Caco-2 (cell line): ENCODE data around the gene NKD1. TPM values are rescaled to one million over a fixed set of nuclear protein-coding genes. Genes with fewer than 3 reads are reported as not detected.
A peak's percentile ranks its signal among the peaks of the same experiment; 100 is the strongest.

Experiments
- BruUV-seq: library from RNA; stranded (reverse); fragments of 400-500 nt; replicated peaks from 2 replicates; lab custom pipeline; 2021; lab: Mats Ljungman, UMichigan
- CTCF ChIA-PET: fragments of 300-600 bp; sonication (Branson Sonifier 250); formaldehyde crosslinking; loops from one replicate; lab custom pipeline; 2022; ENCODE audit warnings: antibody characterized with exemption; lab: Charles Lee
- POLR2A ChIA-PET: fragments of 300-600 bp; sonication (Branson Sonifier 250); formaldehyde crosslinking; loops from one replicate; lab custom pipeline; 2022; ENCODE audit warnings: antibody characterized with exemption; lab: Charles Lee
- DNase-seq, 2 experiments: peaks; one replicate each; pipeline versions ENCODE4 v3.0.0 to v3.0.0-alpha.2; 2020 to 2022
- H3K27me3 ChIP-seq: replicated peaks from 2 replicates; pipeline ENCODE4 v1.6.0; 2011; ENCODE audit warnings: low read length; ENCODE audit not compliant: control insufficient read depth, insufficient read depth
- H3K36me3 ChIP-seq: 2 replicates; pipeline ENCODE4 v1.5.1; 2011; ENCODE audit warnings: low read length; ENCODE audit not compliant: control insufficient read depth, insufficient read depth
- H3K4me1 ChIP-seq: fragments of 250-450 bp; sonication (Bioruptor Pico); 2 replicates; pipeline ENCODE4 v1.5.1; 2020; ENCODE audit warnings: mild to moderate bottlenecking
- H3K4me3 ChIP-seq: 2 replicates; pipeline ENCODE4 v1.5.1; 2011; ENCODE audit warnings: low read depth, mild to moderate bottlenecking, control low read depth, low read length
- H3K9me3 ChIP-seq: fragments of 250-450 bp; sonication (Bioruptor Pico); 2 replicates; pipeline ENCODE4 v1.5.1; 2020; ENCODE audit warnings: mild to moderate bottlenecking, moderate library complexity
- H3K27ac Mint-ChIP-seq: one replicate; pipeline ENCODE4 v1.8.0; 2022; ENCODE audit warnings: mixed read lengths; ENCODE audit not compliant: unreplicated experiment
- H3K27me3 Mint-ChIP-seq: one replicate; pipeline ENCODE4 v1.8.0; 2022; ENCODE audit warnings: mixed read lengths; ENCODE audit not compliant: insufficient read depth, unreplicated experiment
- H3K36me3 Mint-ChIP-seq: one replicate; pipeline ENCODE4 v1.8.0; 2022; ENCODE audit warnings: mild to moderate bottlenecking, mixed read lengths; ENCODE audit not compliant: insufficient read depth, unreplicated experiment
- H3K4me1 Mint-ChIP-seq: one replicate; pipeline ENCODE4 v1.8.0; 2022; ENCODE audit warnings: low read depth, mixed read lengths; ENCODE audit not compliant: unreplicated experiment
- H3K4me3 Mint-ChIP-seq: one replicate; pipeline ENCODE4 v1.8.0; 2022; ENCODE audit warnings: mild to moderate bottlenecking, moderate library complexity, mixed read lengths; ENCODE audit not compliant: unreplicated experiment
- H3K9me3 Mint-ChIP-seq: one replicate; pipeline ENCODE4 v1.8.0; 2022; ENCODE audit warnings: mixed read lengths; ENCODE audit not compliant: unreplicated experiment
- CTCF ChIP-seq, 2 experiments: fragments of 200-600 bp in 1 of 2; IDR thresholded peaks; 1 replicate in 1 of 2; 2 replicates in 1 of 2; pipeline versions ENCODE4 v1.5.1 to v1.8.0; 2011 to 2022; ENCODE audit warnings: antibody characterized with exemption in 1 of 2, control low read depth in 1 of 2, inconsistent platforms in 1 of 2, low read depth in 1 of 2, low read length in 1 of 2, mild to moderate bottlenecking in 1 of 2, moderate library complexity in 1 of 2; ENCODE audit not compliant: insufficient read depth in 1 of 2, severe bottlenecking in 1 of 2, unreplicated experiment in 1 of 2
- intact Hi-C: fragments of 100-400 bp; cut with micrococcal nuclease; formaldehyde crosslinking; loops from one replicate; pipeline ENCODE4 v1.10.0; 2022; ENCODE audit not compliant: unreplicated experiment
- total RNA-seq: library from RNA; stranded (reverse); gene quantifications from 2 replicates; pipeline ENCODE4 v1.2.3, GENCODE V29; 2022

NKD1 gene
- total RNA-seq, 1 experiment from 2014 or later = 54.9 TPM

DNA sequence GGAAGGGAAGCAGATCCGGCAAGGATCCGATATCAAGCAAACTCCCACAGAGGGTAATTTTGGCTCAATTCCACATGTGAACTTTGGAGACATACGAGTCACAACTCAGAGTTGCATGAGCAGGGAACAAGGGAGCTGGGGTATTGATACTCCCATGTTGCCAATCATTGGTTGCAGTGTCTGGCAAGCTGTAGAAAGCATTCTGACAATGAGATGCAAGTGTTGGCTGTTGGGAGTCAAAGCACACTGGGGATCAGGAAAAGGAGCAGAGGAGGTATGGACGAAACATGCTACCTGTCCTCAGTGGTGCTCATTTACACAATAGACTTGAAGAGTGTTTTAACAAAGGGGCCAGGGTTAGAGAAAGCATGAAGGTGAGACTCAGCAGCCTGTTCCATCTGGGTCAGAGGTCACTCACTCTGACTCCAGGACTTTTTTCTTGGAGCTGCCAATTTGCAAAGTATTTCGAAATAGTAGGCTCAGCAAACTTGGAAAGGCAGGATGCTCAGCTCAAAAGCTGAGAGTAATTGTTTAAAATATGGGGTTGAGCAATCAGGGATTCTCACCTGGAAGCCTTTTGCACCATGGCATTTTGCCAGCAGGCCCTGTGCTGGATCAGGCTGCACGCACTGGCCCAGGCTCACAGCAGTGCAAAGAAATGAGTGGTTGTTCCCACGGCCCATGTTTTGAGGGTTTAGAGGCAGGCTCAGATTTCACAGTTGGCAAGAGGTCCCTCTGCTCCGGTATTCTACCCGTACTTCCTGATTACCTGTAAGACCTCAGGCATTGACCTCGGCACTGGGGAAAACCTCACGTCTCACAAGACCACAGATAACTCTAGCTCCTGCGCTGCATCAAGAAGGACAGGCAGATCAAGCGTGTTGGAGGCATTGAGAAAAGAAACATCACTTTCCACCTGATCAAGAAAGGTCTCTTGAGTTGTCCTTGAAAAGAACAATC, 17.6 kb upstream of the NKD1 start:
- Mint-ChIP-seq H3K27me3 (no peaks in the 10 kb centered on the region), H3K4me1 (peaks cover 7% of the 10 kb centered on the region), H3K4me3 (no peak overlapping the region), H3K27ac (no peak overlapping the region), H3K36me3 (peaks cover 22% of the 10 kb centered on the region), H3K9me3 (peaks cover 67% of the 10 kb centered on the region)
- peak in 1 of 2 experiments; percentile 30 for DNase-seq
- Histone ChIP-seq H3K4me1 (no peaks in the 10 kb centered on the region), H3K4me3 (no peak overlapping the region), H3K36me3 (no peaks in the 10 kb centered on the region; the same call in 1 of the 2 replicates), H3K27me3 (no peaks in the 10 kb centered on the region), H3K9me3 (peaks cover 27% of the 10 kb centered on the region)
- no peak for TF ChIP-seq CTCF (IDR thresholded peaks at IDR 0.05; ENCODE audit: insufficient read depth in 1 of 2, low read depth in 1 of 2, low read length in 1 of 2, severe bottlenecking in 1 of 2, unreplicated experiment in 1 of 2)
- ChIA-PET CTCF (interaction anchor here (1.0 kb wide), 1 partner anchor 10 kb away, joined by 4 read pairs; no protein-coding TSS in a partner anchor), POLR2A (interaction anchor here (0.8 kb wide), 1 partner anchor 8 kb away, joined by 3 read pairs; no protein-coding TSS in a partner anchor)
- intact Hi-C loops = no loop called here
- no TSS peak for BruUV-seq

DNA sequence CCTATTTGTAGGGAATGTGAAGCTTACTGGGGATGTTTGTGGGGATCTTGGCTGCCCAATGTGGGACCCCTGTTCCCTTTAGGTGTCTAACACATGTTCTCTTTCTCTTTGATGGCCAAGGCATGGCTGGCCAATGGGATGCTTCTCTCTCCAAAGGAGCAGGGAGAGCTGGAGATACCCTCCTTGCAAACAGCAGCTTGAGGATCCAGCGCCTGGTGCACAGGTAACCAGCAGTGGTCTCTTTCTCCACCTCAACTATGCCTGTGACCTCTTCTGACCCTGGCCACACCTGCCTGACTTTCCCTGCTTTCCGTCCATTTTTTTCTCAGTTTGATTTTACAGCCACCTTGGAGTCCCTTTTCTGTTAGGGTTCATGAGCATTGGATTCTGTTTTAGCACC, 16.8 kb upstream of the NKD1 start:
- Histone ChIP-seq H3K36me3 (no peaks in the 10 kb centered on the region; the same call in 1 of the 2 replicates), H3K27me3 (no peaks in the 10 kb centered on the region), H3K9me3 (peaks cover 27% of the 10 kb centered on the region), H3K4me1 (no peaks in the 10 kb centered on the region), H3K4me3 (no peak overlapping the region)
- intact Hi-C loops = no loop called here
- DNase-seq = peak in 1 of 2 experiments; percentile 14
- peaks cover 16% of the 10 kb centered on the region for H3K36me3 Mint-ChIP-seq
- H3K4me3 Mint-ChIP-seq = no peak overlapping the region
- BruUV-seq = no TSS peak
- ChIA-PET POLR2A (interaction anchor here (0.8 kb wide), 1 partner anchor 9 kb away, joined by 3 read pairs; no protein-coding TSS in a partner anchor), CTCF (no interaction called here)
- no peaks in the 10 kb centered on the region for H3K27me3 Mint-ChIP-seq
- no peak for TF ChIP-seq CTCF (IDR thresholded peaks at IDR 0.05; ENCODE audit: insufficient read depth in 1 of 2, low read depth in 1 of 2, low read length in 1 of 2, severe bottlenecking in 1 of 2, unreplicated experiment in 1 of 2)
- H3K9me3 Mint-ChIP-seq = peaks cover 67% of the 10 kb centered on the region
- H3K27ac Mint-ChIP-seq = no peak overlapping the region
- H3K4me1 Mint-ChIP-seq = peaks cover 7% of the 10 kb centered on the region

DNA sequence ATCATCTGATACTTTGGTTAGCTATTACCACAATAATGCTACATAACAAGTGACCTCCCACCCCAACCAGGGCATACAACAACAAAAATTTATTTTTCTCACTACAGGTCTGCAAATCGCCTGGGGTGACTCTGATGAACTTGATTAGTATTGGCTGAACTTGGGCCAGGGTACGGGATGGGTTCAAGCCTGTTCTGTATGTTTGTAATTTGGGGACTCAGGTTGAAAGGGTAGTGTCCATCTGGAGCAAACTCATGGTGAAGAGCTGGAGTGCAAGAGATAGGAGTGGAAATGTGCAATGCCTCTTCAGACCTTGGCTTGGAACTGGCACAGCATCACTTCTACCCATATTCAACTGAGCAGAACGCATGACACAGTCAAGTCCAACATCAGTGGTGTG, 16.3 kb upstream of the NKD1 start:
- TF ChIP-seq CTCF (IDR thresholded peaks at IDR 0.05; ENCODE audit: insufficient read depth in 1 of 2, low read depth in 1 of 2, low read length in 1 of 2, severe bottlenecking in 1 of 2, unreplicated experiment in 1 of 2) = no peak
- Mint-ChIP-seq H3K9me3 (peaks cover 67% of the 10 kb centered on the region), H3K27ac (no peak overlapping the region), H3K27me3 (no peaks in the 10 kb centered on the region), H3K36me3 (peaks cover 11% of the 10 kb centered on the region), H3K4me1 (peaks cover 7% of the 10 kb centered on the region), H3K4me3 (no peak overlapping the region)
- BruUV-seq = no TSS peak
- Histone ChIP-seq H3K4me1 (no peaks in the 10 kb centered on the region), H3K9me3 (peaks cover 27% of the 10 kb centered on the region), H3K36me3 (no peaks in the 10 kb centered on the region; the same call in 1 of the 2 replicates), H3K27me3 (no peaks in the 10 kb centered on the region), H3K4me3 (no peak overlapping the region)
- CTCF ChIA-PET = no interaction called here
- peak in 1 of 2 experiments; percentile 13 for DNase-seq
- intact Hi-C loops = no loop called here
- POLR2A ChIA-PET = no interaction called here
